Measurements from ENCODE around the gene GYPC. TPM values are rescaled to one million over a fixed set of nuclear protein-coding genes. Genes with fewer than 3 reads are reported as not detected.

Gene GYPC
- total and polyA plus RNA-seq, 2 of the 4 experiments (the other 2 are of a cell fraction) = 53.4 to 96.3 TPM

- Histone ChIP-seq H3K36me3 (ENCODE audit: control insufficient read depth, insufficient read depth, low read length) (no peaks in the 10 kb centered on the region), H3K4me3 (ENCODE audit: insufficient read depth, low read depth, low read length) (no peak overlapping the region), H2AK9ac (replicated peaks; ENCODE audit: low read depth, low read length, poor library complexity) (no peak overlapping the region), H3K4me1 (ENCODE audit: control insufficient read depth, insufficient read depth, low read length) (peaks cover 8% of the 10 kb centered on the region), H3K79me1 (ENCODE audit: low read depth in 1 of 2, low read length in 2 of 2) (peaks cover 0 to 15% of the 10 kb centered on the region in 2 experiments; a peak in 3 of 4 replicates), H3K9me1 (ENCODE audit: insufficient read depth, low read length) (peaks cover 4% of the 10 kb centered on the region; the same call in 1 of the 2 replicates), H3K4ac (ENCODE audit: low read depth, low read length) (no peak overlapping the region), H4K20me1 (ENCODE audit: insufficient read depth, low read length) (peaks cover 8% of the 10 kb centered on the region), H2BK15ac (ENCODE audit: low read depth, low read length) (no peak overlapping the region), H3K14ac (replicated peaks; ENCODE audit: low read depth, low read length) (no peak overlapping the region), H2BK120ac (ENCODE audit: low read depth, low read length) (no peak overlapping the region), H4K91ac (ENCODE audit: insufficient read depth, low read depth, low read length) (no peak overlapping the region), H2AK5ac (ENCODE audit: low read depth, low read length) (no peak overlapping the region), H4K5ac (ENCODE audit: low read depth, low read length) (no peak overlapping the region), H3K27me3 (ENCODE audit: control insufficient read depth, insufficient read depth, low read length) (no peaks in the 10 kb centered on the region), H3K23ac (ENCODE audit: low read depth, low read length) (no peak overlapping the region), H4K8ac (ENCODE audit: low read depth in 2 of 2, low read length in 2 of 2) (no peak overlapping the region), H3K9me3 (ENCODE audit: control insufficient read depth, insufficient read depth, low read length) (no peaks in the 10 kb centered on the region), H3K27ac (ENCODE audit: insufficient read depth, low read length) (no peak overlapping the region), H2AFZ (replicated peaks; ENCODE audit: low read length, poor library complexity) (no peak overlapping the region), H2BK5ac (ENCODE audit: low read depth, low read length, poor library complexity, severe bottlenecking) (no peak overlapping the region), H3K9ac (ENCODE audit: low read depth, low read length) (no peak overlapping the region), H3K18ac (ENCODE audit: low read depth, low read length) (no peak overlapping the region), H2BK20ac (ENCODE audit: low read depth, low read length) (no peak overlapping the region), H3K56ac (ENCODE audit: extremely low read depth, insufficient read depth, low read length) (no peak overlapping the region), H3K4me2 (ENCODE audit: low read depth, low read length) (no peak overlapping the region)
- dilution Hi-C loops (cut with HindIII; ENCODE audit: low sequenced_read_pairs, unreplicated experiment) = no loop called here
- BruUV-seq (replicated peaks) = no TSS peak
- WGBS, 2 experiments (ENCODE audit: extremely low coverage in 2 of 2, insufficient read length in 1 of 2) = 100% methylated on average over 1 of the region's 4 CpGs; no CpG with 5 or more reads in 1 of the 2 experiments
- ATAC-seq (ENCODE audit: low read depth) (no peak), DNase-seq (no peak)
- CTCF ChIA-PET = interaction anchor here (0.6 to 1.3 kb wide), 2 partner anchors 10 to 20 kb away, joined by 3 read pairs; no protein-coding TSS in a partner anchor
- no peak for TF ChIP-seq MAZ (IDR thresholded peaks at IDR 0.05; ENCODE audit: borderline replicate concordance, low read depth, low read length)
- no peak for TF ChIP-seq POLR2A (IDR thresholded peaks at IDR 0.05; ENCODE audit: low read depth, low read length)
- TF ChIP-seq RCOR1 (IDR thresholded peaks at IDR 0.05; ENCODE audit: insufficient replicate concordance, low read length) = no peak
- POLR2A ChIA-PET (ENCODE audit: unreplicated experiment) = no interaction called here
- in situ Hi-C loops (cut with MboI; ENCODE audit: low sequenced_read_pairs) = no loop called here
- intact Hi-C loops (cut with micrococcal nuclease) = loop anchor here (10.0 kb wide), 2 partner anchors 371 to 401 kb away; no protein-coding TSS in a partner anchor
These were observed 2.2 kb upstream of the GYPC start for GRCh38 chr2:126653761-126654160.
